GM21515 (cell line): ENCODE results near the gene CD180.

Experiments used
- ATAC-seq: cut with Tn5 transposase; IDR thresholded peaks from one replicate; pipeline ENCODE4 v1.9.1; 2021; ENCODE audit not compliant: unreplicated experiment

Gene CD180

DNA sequence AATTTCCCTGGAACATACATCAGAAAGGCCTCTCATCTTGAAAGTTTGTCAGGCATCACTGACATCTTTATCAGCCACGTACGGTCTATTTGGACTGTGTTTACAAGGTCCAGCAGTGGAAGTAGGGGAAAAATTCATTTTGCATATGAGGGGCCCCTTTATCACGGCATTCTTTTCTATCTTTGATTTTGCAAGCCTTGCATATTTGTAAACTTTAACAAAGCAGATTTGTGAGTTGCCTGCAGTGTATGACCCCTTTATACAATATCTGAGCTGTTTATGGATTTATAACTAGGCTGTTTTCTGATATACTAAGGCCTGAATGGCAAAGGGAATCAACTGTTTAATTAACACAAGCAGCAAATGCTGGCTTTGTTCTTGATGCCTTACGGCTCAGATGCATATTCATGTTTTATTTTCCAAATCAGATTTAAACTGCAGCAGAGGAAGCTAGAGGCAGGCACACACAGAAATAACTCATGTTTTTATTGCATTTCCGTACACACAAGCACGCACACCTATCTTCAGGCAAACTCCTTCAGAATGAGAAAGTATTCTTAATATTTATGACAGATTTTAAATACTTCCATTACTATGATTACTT lies 61.1 kb downstream of the CD180 start:
- ATAC-seq, result no peak

- ATAC-seq, result no peak
Observed at GRCh38 chr5:67133776-67134175, 62.8 kb downstream of the CD180 start.

GRCh38 chr5:67133217-67133616 lies 63.4 kb downstream of the CD180 start:
- no peak for ATAC-seq

GRCh38 chr5:67129768-67130167 lies 66.8 kb downstream of the CD180 start:
- no peak for ATAC-seq
